Upper lobe of left lung (tissue), 4 donors: Measurements from ENCODE around the gene FOXD4L1.
"Not testable (repeated sequence)": the region's sequence is repeated elsewhere in the genome, so short reads cannot be mapped to it uniquely, and the experiment has no call there.

Experiments used
- POLR2A ChIP-seq, 4 donors: fragments of 450-650 bp; IDR thresholded peaks; one replicate each; pipeline ENCODE4 v1.5.1; 2016 to 2017; ENCODE audit warnings: antibody characterized with exemption in 4 of 4, mild to moderate bottlenecking in 2 of 4
- TF ChIP-seq, protein P1 (sequence below), 6 experiments: fragments of 450-650 bp in 4 of 6; fragments of 200-600 bp in 2 of 6; sonication (generic) in 2 of 6; IDR thresholded peaks; one replicate each; pipeline ENCODE4 v1.5.1; 2016 to 2019; ENCODE audit warnings: antibody characterized with exemption in 6 of 6

- TF ChIP-seq, protein P1, sequence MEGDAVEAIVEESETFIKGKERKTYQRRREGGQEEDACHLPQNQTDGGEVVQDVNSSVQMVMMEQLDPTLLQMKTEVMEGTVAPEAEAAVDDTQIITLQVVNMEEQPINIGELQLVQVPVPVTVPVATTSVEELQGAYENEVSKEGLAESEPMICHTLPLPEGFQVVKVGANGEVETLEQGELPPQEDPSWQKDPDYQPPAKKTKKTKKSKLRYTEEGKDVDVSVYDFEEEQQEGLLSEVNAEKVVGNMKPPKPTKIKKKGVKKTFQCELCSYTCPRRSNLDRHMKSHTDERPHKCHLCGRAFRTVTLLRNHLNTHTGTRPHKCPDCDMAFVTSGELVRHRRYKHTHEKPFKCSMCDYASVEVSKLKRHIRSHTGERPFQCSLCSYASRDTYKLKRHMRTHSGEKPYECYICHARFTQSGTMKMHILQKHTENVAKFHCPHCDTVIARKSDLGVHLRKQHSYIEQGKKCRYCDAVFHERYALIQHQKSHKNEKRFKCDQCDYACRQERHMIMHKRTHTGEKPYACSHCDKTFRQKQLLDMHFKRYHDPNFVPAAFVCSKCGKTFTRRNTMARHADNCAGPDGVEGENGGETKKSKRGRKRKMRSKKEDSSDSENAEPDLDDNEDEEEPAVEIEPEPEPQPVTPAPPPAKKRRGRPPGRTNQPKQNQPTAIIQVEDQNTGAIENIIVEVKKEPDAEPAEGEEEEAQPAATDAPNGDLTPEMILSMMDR (IDR thresholded peaks at IDR 0.05), result not testable (repeated sequence)
- TF ChIP-seq POLR2A (IDR thresholded peaks at IDR 0.05), result not testable (repeated sequence)
Measured at GRCh38 chr2:113508187-113508586, 9.7 kb downstream of the FOXD4L1 start.
